ENCODE measurements around the gene SELENOK. TPM values are rescaled to one million over a fixed set of nuclear protein-coding genes. Genes with fewer than 3 reads are reported as not detected.

The SELENOK gene
- total and polyA plus RNA-seq, 2 of the 13 experiments (the other 11 are each of a cell fraction or from before 2014, with no cell fraction given): 67.0 to 81.0 TPM

- TF ChIP-seq CHCHD3 (CRISPR knock-in tag; IDR thresholded peaks at IDR 0.05) (peak; percentile 93; the same call in 1 of the 2 replicates), SUZ12 (IDR thresholded peaks at IDR 0.05; ENCODE audit: low read depth, low read length) (no peak), GABPA (IDR thresholded peaks at IDR 0.05; ENCODE audit: low read depth, low read length) (no peak), GABPA (CRISPR knock-in tag; IDR thresholded peaks at IDR 0.05; ENCODE audit: low read depth) (no peak), GPN1 (CRISPR knock-in tag; IDR thresholded peaks at IDR 0.05; ENCODE audit: borderline replicate concordance) (peak; percentile 33; the same call in 1 of the 2 replicates), CBFB (CRISPR knock-in tag; IDR thresholded peaks at IDR 0.05) (no peak), ZNF337 (CRISPR knock-in tag; IDR thresholded peaks at IDR 0.05; ENCODE audit: borderline replicate concordance, low read depth) (peak; percentile 71; the same call in 1 of the 2 replicates), SAP130 (CRISPR knock-in tag; IDR thresholded peaks at IDR 0.05; ENCODE audit: low read depth) (peak; percentile 90), ZNF749 (CRISPR knock-in tag; IDR thresholded peaks at IDR 0.05; ENCODE audit: borderline replicate concordance) (peak; percentile 90), ZNF484 (CRISPR knock-in tag; IDR thresholded peaks at IDR 0.05; ENCODE audit: borderline replicate concordance, low read depth) (no peak), ZNF225 (CRISPR knock-in tag; IDR thresholded peaks at IDR 0.05) (0 out of 2 replicates have a peak, but pooled peaks have one; percentile 56), KLF15 (CRISPR knock-in tag; IDR thresholded peaks at IDR 0.05; ENCODE audit: borderline replicate concordance) (no peak), DRAP1 (CRISPR knock-in tag; IDR thresholded peaks at IDR 0.05) (peak; percentile 99), ZNF34 (CRISPR knock-in tag; IDR thresholded peaks at IDR 0.05; ENCODE audit: borderline replicate concordance) (peak; percentile 93; the same call in 1 of the 2 replicates), ZBTB37 (CRISPR knock-in tag; IDR thresholded peaks at IDR 0.05) (no peak), KLF6 (CRISPR knock-in tag; IDR thresholded peaks at IDR 0.05) (peak; percentile 91), IKZF5 (CRISPR knock-in tag; IDR thresholded peaks at IDR 0.05) (peak; percentile 84), ZFP36L1 (CRISPR knock-in tag; IDR thresholded peaks at IDR 0.05) (0 out of 2 replicates have a peak, but pooled peaks have one; percentile 53), ZEB1 (IDR thresholded peaks at IDR 0.05; ENCODE audit: insufficient replicate concordance, low read depth) (no peak), ZNF777 (CRISPR knock-in tag; IDR thresholded peaks at IDR 0.05) (0 out of 2 replicates have a peak, but pooled peaks have one; percentile 12), ZNF768 (CRISPR knock-in tag; IDR thresholded peaks at IDR 0.05) (peak; percentile 75), XRCC5 (optimal IDR thresholded peaks at IDR 0.05; ENCODE audit: low read length) (no peak), ZNF737 (CRISPR knock-in tag; IDR thresholded peaks at IDR 0.05; ENCODE audit: borderline replicate concordance) (no peak; the same call in 1 of the 2 replicates)
- TF ChIP-seq, protein P1, sequence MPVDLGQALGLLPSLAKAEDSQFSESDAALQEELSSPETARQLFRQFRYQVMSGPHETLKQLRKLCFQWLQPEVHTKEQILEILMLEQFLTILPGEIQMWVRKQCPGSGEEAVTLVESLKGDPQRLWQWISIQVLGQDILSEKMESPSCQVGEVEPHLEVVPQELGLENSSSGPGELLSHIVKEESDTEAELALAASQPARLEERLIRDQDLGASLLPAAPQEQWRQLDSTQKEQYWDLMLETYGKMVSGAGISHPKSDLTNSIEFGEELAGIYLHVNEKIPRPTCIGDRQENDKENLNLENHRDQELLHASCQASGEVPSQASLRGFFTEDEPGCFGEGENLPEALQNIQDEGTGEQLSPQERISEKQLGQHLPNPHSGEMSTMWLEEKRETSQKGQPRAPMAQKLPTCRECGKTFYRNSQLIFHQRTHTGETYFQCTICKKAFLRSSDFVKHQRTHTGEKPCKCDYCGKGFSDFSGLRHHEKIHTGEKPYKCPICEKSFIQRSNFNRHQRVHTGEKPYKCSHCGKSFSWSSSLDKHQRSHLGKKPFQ (CRISPR knock-in tag; IDR thresholded peaks at IDR 0.05; ENCODE audit: insufficient replicate concordance): peak; percentile 85
- TF ChIP-seq, protein P2, sequence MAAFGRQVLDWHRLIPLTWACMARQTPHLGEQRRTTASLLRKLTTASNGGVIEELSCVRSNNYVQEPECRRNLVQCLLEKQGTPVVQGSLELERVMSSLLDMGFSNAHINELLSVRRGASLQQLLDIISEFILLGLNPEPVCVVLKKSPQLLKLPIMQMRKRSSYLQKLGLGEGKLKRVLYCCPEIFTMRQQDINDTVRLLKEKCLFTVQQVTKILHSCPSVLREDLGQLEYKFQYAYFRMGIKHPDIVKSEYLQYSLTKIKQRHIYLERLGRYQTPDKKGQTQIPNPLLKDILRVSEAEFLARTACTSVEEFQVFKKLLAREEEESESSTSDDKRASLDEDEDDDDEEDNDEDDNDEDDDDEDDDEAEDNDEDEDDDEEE (CRISPR knock-in tag; IDR thresholded peaks at IDR 0.05): no peak; the same call in none of the 2 replicates
Observed at GRCh38 chr3:53846134-53846850, 45.4 kb downstream of the SELENOK start, which contains the start of the genes CHDH and IL17RB (continued).
